Posterior vena cava (tissue), 2 donors: ENCODE results near the gene ATOH8. TPM values are rescaled to one million over a fixed set of nuclear protein-coding genes. Genes with fewer than 3 reads are reported as not detected.
"Not testable (repeated sequence)": the region's sequence is repeated elsewhere in the genome, so short reads cannot be mapped to it uniquely, and the experiment has no call there.

Source experiments
- DNase-seq: peaks from one replicate; pipeline ENCODE4 v3.0.0-alpha.2; 2020; ENCODE audit warnings: low spot score
- intact Hi-C, 2 donors: fragments of 100-400 bp; cut with DNase I; formaldehyde crosslinking; loops; one replicate each; pipeline versions ENCODE4 v1.14.1 to v1.14.2; 2022 to 2023
- microRNA-seq, 2 donors: library from miRNA; unstranded; fragments of <30 nt; microRNA quantifications; one replicate each; pipeline ENCODE4 v1.2.0, GENCODE V29; 2020 to 2021; ENCODE audit warnings: borderline microRNAs expressed in 2 of 2
- total RNA-seq, 2 donors: library from RNA; stranded (reverse); fragmentation: NEBNext Ultra II Directional; extraction: Animal tissue kit (Norgen Biotek cat#: 25700); gene quantifications; one replicate each; pipeline ENCODE4 v1.2.1, GENCODE V29; 2021
- donor health status: DM: yes; HTN: yes; CAD: no.
- donor health status: DM: yes; HTN: yes; CAD: no.

Gene ATOH8
- total RNA-seq, 2 donors from 2014 or later: 16.6 to 17.5 TPM

DNA sequence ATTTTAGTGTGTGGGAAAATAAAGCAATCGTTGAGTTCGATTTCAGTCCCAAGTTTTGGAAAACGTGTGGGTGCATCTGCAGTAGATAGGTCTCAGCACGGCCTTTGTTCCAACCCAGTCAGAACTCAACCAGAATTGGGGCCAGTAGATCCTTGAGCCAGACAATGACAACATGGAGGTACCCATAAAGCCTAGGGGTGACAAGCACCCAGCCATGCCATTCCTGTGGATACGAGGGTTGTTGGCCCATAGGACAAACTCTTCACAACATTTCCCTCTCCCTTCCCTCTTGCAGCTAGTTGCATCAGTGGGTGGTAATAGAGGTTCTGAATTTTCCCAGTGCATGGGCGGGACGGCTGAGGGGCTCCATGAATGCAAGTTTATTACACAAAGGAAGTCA, 74.9 kb downstream of the ATOH8 start:
- no peak for DNase-seq
- intact Hi-C loops: loop anchor here in 1 of 2 donors (5.0 to 10.0 kb wide), 2 partner anchors 46 to 254 kb away; no protein-coding TSS in a partner anchor

DNA sequence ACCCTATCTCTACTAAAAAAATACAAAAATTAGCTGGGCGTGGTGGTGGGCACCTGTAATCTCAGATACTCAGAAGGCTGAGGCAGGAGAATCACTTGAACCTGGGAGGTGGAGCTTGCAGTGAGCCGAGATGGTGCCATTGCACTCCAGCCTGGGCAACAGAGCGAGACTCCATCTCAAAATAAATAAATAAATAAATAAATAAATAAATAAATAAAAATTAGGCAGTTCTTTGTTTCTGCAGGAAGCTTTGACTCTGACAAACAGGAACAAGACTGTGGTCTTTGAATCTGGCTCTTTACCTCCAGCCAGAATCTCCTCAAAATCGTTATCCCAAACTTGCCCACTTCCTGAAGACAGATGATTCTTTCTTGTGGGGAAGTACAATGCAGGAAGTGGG, 75.6 kb downstream of the ATOH8 start:
- not testable (repeated sequence) for DNase-seq
- intact Hi-C loops: loop anchor here in 1 of 2 donors (5.0 to 10.0 kb wide), 2 partner anchors 45 to 253 kb away; no protein-coding TSS in a partner anchor

DNA sequence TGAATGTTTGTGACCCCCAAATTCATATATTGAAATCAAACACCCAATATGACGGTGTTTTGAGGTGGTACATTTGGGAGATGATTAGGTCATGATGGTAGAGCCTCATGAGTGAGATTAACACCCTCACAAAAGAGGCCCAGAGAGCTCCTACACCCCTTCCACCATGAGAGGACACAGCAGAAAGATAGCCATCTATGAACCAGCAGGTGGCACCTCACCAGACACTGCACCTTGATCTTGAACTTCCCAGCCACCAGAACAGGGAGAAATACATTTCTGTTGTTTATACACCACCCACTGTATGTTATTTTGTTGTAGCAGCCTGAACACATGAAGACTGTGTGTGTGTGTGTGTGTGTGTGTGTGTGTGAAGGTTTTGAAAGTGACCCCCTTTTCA, 76.9 kb downstream of the ATOH8 start:
- intact Hi-C loops: no loop called here

DNA sequence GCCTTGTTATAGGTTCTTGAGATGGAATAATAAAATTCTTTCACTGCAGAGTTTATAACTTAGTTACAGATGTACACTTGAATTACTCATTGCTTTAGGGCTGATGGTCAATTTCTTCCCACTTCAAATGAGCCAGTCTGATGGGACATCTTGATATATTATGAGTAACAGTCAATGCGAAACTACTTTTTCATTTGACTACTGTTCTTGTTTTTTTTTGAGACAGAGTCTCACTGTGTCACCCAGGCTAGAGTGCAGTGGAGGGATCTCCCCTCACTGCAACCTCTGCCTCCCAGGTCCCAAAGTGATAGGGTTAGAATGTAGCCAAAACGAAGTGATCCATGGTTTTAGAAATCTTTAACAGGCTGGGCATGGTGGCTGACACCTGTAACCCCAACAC, 77.9 kb downstream of the ATOH8 start:
- intact Hi-C loops: no loop called here

More for the DNA sequence above, 76.9 kb downstream of the ATOH8 start:
- DNase-seq: no peak

DNA sequence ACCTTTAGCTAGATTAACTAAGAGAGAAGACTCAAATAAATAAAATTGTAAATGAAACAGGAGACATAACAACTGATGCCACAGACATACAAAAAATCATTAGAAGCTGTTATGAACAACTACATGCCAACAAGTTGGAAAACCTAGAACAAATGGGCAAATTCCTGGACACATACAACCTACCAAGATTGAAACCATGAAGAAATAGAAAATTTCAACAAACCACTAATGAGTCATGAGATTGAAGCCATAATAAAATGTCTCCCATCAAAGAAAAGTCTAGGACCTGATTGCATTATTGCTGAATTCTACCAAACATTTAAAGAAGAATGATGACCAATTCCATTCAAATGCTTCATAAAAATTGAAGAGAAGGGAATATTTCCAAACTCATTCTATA, 80.7 kb downstream of the ATOH8 start:
- no peak for DNase-seq
- intact Hi-C loops: no loop called here

More for the DNA sequence above, 77.9 kb downstream of the ATOH8 start:
- DNase-seq: no peak

Small RNA genes within 50 kb of the gene (microRNA-seq; reads per million reads assigned to microRNA genes)
- gene MIR6071: 0 to 0.26 reads per million in 2 donors

Other genes starting within 250 kb of the ATOH8 start
- gene MAT2A, start 214.8 kb upstream of the ATOH8 start, total RNA-seq: 100 to 1,000 TPM; 233 to 277 TPM
- 10 to 100 TPM; 26.3 to 31.2 TPM for gene GGCX, start 192.5 kb upstream of the ATOH8 start, total RNA-seq
- gene VAMP8, start 176.4 kb upstream of the ATOH8 start, total RNA-seq: 10 to 100 TPM; 29.7 to 54.9 TPM
- 10 to 100 TPM; 79.9 to 96.2 TPM for gene VAMP5, start 169.6 kb upstream of the ATOH8 start, total RNA-seq
- gene RNF181, start 158.2 kb upstream of the ATOH8 start, total RNA-seq: 10 to 100 TPM; 88.3 to 99.2 TPM
- 10 to 100 TPM; 18.3 to 18.5 TPM for gene TMEM150A, start 151.3 kb upstream of the ATOH8 start, total RNA-seq
- 10 to 100 TPM; 15.8 to 18.4 TPM for gene C2orf68, start 141.9 kb upstream of the ATOH8 start, total RNA-seq
- gene USP39, start 137.8 kb upstream of the ATOH8 start, total RNA-seq: 10 to 100 TPM; 32.7 to 33.0 TPM
- gene SFTPB, start 85.8 kb upstream of the ATOH8 start, total RNA-seq: 1 to 10 TPM in 1 of 2 donors, not detected in 1; 1.7 TPM
- 1 to 10 TPM; 2.4 to 5.3 TPM for gene GNLY, start 59.6 kb upstream of the ATOH8 start, total RNA-seq
- 10 to 100 TPM; 20.4 to 23.5 TPM for gene ST3GAL5, start 135.0 kb downstream of the ATOH8 start, total RNA-seq